ENCODE data around the gene TASOR.

Gene TASOR

GRCh38 chr3:56667973-56668579, 15.0 kb downstream of the TASOR start:
- Histone ChIP-seq H3K79me2 (ENCODE audit: control insufficient read depth, low read length) (peaks cover 14% of the 10 kb centered on the region), H3K27me3 (ENCODE audit: control insufficient read depth, low read length) (no peaks in the 10 kb centered on the region), H3K4me1 (ENCODE audit: control insufficient read depth, low read length) (no peaks in the 10 kb centered on the region), H3K4me2 (ENCODE audit: low read length) (no peak overlapping the region), H3K9me2 (replicated peaks; ENCODE audit: control insufficient read depth, low read length) (no peaks in the 10 kb centered on the region), H3K27ac (ENCODE audit: low read depth, low read length) (no peak overlapping the region), H3K9me3 (ENCODE audit: control insufficient read depth, insufficient read depth, low read length) (no peaks in the 10 kb centered on the region), H3F3A (ENCODE audit: control insufficient read depth, insufficient read depth) (peaks cover 13% of the 10 kb centered on the region; the same call in 1 of the 2 replicates), H3K36me3 (ENCODE audit: control insufficient read depth, low read length) (peaks cover 97% of the 10 kb centered on the region), H4K20me1 (ENCODE audit: control insufficient read depth, insufficient read depth, low read depth, low read length) (no peaks in the 10 kb centered on the region), H3K4me3 (ENCODE audit: low read length) (no peak overlapping the region)
- TF ChIP-seq EZH2phosphoT487 (IDR thresholded peaks at IDR 0.05; ENCODE audit: borderline replicate concordance, low read length): no peak
- no peak for TF ChIP-seq CTCF (IDR thresholded peaks at IDR 0.05; ENCODE audit: low read depth, low read length, poor library complexity, severe bottlenecking)

- H3K4me3 ChIP-seq (ENCODE audit: low read length): no peak overlapping the region
- TF ChIP-seq EZH2phosphoT487 (IDR thresholded peaks at IDR 0.05; ENCODE audit: borderline replicate concordance, low read length): no peak
- no peak for TF ChIP-seq CTCF (IDR thresholded peaks at IDR 0.05; ENCODE audit: low read depth, low read length, poor library complexity, severe bottlenecking)
- H3K4me1 ChIP-seq (ENCODE audit: control insufficient read depth, low read length): no peaks in the 10 kb centered on the region
- H3F3A ChIP-seq (ENCODE audit: control insufficient read depth, insufficient read depth): peaks cover 8% of the 10 kb centered on the region; the same call in 1 of the 2 replicates
- no peaks in the 10 kb centered on the region for H4K20me1 ChIP-seq (ENCODE audit: control insufficient read depth, insufficient read depth, low read depth, low read length)
- H3K27ac ChIP-seq (ENCODE audit: low read depth, low read length): no peak overlapping the region
- no peaks in the 10 kb centered on the region for H3K9me2 ChIP-seq (replicated peaks; ENCODE audit: control insufficient read depth, low read length)
- H3K27me3 ChIP-seq (ENCODE audit: control insufficient read depth, low read length): no peaks in the 10 kb centered on the region
- H3K9me3 ChIP-seq (ENCODE audit: control insufficient read depth, insufficient read depth, low read length): no peaks in the 10 kb centered on the region
- H3K79me2 ChIP-seq (ENCODE audit: control insufficient read depth, low read length): peaks cover 13% of the 10 kb centered on the region
- peaks cover 97% of the 10 kb centered on the region for H3K36me3 ChIP-seq (ENCODE audit: control insufficient read depth, low read length)
- no peak overlapping the region for H3K4me2 ChIP-seq (ENCODE audit: low read length)
Observed at GRCh38 chr3:56664823-56665222, 18.2 kb downstream of the TASOR start.

- H3K36me3 ChIP-seq (ENCODE audit: control insufficient read depth, low read length): peaks cover 90% of the 10 kb centered on the region
- H3K4me3 ChIP-seq (ENCODE audit: low read length): no peak overlapping the region
- no peaks in the 10 kb centered on the region for H3K4me1 ChIP-seq (ENCODE audit: control insufficient read depth, low read length)
- no peak overlapping the region for H3K27ac ChIP-seq (ENCODE audit: low read depth, low read length)
- H4K20me1 ChIP-seq (ENCODE audit: control insufficient read depth, insufficient read depth, low read depth, low read length): no peaks in the 10 kb centered on the region
- peaks cover 68% of the 10 kb centered on the region for H3K79me2 ChIP-seq (ENCODE audit: control insufficient read depth, low read length)
- TF ChIP-seq CTCF (IDR thresholded peaks at IDR 0.05; ENCODE audit: low read depth, low read length, poor library complexity, severe bottlenecking) (no peak), EZH2phosphoT487 (IDR thresholded peaks at IDR 0.05; ENCODE audit: borderline replicate concordance, low read length) (no peak)
- H3F3A ChIP-seq (ENCODE audit: control insufficient read depth, insufficient read depth): no peaks in the 10 kb centered on the region
- H3K9me2 ChIP-seq (replicated peaks; ENCODE audit: control insufficient read depth, low read length): no peaks in the 10 kb centered on the region
- no peaks in the 10 kb centered on the region for H3K27me3 ChIP-seq (ENCODE audit: control insufficient read depth, low read length)
- H3K9me3 ChIP-seq (ENCODE audit: control insufficient read depth, insufficient read depth, low read length): no peaks in the 10 kb centered on the region
- no peak overlapping the region for H3K4me2 ChIP-seq (ENCODE audit: low read length)
Observed at GRCh38 chr3:56655709-56656108, 27.4 kb downstream of the TASOR start.

Data from DOHH2 (cell line).